ENCODE data around the gene PCBP3.

PCBP3 gene

DNA sequence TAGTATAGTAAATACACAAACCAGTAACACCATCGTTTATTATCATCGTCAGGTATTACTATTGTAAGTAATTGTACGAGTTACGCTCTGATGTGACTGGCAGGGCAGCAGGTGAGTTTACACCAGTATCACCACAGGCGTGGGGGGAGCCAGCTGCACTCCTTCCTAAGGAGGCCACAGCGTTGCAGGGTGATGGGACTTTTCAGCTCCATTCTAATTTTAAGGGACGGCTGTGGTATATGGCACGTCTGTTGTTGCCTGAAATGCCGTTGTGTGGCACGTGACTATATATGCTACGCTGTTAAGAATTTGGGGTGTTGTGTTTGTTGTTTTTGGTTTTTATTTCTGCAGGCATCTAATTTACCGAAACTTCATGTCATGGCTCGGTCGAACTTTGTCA lies 173.3 kb downstream of the PCBP3 start:
- DNase-seq: no peak

DNA sequence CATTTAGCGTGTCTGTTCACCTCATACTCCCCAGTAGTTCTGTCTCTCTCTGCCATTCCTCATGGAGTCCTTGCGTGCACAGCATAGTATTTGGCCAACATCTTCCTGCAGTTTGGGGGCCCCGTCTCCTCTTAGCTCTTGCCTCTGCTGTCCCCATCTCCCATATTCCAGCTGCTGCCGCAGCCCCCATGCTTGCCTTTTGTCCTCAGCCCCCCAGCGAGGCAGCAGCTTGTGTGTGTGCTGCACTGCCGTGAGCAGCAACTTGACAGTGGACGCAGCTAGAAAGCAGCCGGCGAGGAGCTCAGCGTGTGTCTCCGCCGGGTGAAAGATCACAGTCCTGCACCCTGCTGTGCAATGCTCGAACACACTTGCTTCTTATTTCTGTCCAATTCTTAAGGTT lies 173.8 kb downstream of the PCBP3 start:
- DNase-seq: no peak

DNA sequence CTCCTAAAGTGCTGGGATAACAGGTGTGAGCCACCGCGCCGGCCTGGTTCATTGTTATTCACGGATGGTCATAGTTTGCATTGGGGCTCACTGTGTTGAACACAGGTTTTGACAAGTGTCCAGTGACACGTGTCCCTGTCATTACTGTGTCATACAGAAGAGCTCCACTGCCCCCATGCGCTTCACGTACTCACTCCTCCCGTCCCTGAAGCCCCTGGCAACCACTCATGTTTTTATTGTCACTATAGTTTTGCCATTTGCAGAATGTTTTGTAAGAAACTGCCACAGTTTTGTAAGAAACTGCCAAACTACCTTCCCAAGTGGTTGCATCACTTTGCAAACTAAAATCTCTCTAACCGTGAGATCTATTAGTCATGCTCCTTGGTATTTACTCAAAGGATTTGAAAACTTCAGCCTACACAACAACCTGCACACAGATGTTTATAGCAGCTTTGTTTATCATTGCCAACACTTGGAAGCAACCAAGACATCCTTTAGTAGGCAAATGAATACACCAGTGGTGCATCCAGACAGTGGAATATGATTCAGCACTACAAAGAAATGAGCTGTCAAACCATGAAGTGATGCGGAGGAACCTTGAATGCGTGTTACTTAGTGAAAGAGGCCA lies 174.9 kb downstream of the PCBP3 start:
- peak; percentile 38 for DNase-seq

DNA sequence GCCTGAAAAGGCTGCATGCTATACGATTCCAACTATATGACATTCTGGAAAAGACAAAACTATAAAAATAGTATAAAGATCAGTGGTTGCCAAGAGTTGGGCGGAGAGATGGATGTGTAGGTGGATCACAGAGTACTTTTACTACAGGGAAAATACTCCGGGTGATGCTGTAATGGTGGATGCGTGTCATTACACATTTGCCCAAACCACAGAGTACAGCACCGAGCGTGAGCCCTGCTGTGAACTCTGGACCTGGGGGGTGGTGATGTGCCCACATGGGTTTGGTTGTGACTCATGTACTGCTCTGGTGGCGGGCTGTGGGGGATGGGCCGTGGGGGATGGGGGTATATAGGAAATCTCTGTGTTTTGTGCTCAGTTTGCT lies 175.4 kb downstream of the PCBP3 start:
- peak; percentile 87 to 88 for DNase-seq

DNA sequence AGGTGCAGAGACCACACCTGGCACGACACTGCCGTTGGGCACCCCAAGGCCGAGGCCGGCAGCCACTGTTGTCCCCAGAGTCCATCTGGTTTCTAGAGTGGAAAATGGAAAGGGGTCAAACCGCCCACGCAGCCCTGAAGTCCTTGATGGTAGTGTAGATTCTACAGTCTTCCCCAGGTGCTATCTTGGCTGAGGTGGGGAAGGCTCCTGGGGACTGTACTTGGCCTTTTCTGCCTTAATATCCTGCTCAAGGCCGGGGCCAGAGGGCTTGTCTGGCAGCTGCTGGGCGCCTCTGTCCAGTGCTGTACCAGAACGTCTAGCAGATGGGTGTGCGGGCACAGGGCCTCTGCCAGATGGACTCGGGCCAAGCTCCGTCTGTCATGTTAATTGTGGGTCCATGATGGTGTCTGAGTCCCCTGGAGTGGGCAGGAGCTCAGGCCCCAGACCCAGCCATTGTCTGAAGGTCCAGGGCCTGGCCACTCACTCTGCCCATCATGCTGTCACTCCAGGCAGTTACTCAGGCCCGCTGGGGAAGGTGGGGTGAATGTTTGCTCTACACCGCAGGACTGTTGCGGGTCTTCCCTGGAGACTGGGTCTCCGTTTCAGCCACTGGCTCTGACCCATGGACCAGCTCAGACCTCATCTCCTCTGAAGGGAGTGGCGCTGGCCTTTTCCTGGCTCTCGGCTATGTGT lies 176.1 kb downstream of the PCBP3 start:
- DNase-seq: no peak

DNA sequence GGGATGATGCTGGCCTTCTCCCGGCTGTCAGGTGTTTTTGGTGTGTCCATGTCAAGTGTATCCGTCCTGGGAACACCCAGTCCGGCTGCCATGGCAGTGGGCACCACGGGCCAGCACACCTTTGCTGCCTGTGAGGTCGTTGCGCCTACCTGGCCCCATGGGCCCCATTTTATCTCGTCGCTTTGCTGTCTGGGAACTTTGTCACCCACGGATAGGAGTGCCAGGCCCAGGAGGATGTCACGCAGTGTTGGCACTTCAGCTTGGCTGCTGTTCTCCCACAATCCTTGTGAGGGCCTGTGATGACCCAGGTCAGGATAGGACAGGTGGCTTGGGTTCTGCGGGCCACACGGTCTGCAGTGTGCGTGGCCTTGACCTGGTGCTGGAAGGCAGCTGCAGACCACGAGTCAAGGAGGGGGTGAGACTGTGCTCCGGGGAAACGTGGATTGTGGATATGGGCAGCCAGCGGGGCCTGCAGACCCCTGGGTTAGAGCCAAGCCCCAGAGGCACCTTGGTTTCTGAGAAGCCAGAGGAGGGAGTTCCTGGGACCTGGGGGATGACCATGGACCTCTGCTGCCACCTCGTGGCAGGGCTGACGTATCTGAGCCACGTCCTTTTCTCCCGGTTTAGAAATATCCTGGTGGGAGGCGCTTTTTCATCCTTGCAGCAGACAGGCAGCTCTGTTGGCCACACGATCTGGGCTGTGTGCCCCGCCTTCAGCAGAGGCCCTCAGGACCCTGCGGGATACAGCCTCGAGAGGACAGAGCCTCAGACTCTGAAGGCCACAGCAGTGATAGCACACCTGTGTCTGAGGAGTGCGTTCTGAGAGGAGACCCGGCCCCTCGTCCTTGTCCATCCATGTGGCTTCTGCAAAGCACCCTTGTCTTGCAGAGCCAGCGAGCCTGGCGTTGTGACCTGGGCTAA lies 176.9 kb downstream of the PCBP3 start:
- DNase-seq: peak; percentile 82 to 88

DNA sequence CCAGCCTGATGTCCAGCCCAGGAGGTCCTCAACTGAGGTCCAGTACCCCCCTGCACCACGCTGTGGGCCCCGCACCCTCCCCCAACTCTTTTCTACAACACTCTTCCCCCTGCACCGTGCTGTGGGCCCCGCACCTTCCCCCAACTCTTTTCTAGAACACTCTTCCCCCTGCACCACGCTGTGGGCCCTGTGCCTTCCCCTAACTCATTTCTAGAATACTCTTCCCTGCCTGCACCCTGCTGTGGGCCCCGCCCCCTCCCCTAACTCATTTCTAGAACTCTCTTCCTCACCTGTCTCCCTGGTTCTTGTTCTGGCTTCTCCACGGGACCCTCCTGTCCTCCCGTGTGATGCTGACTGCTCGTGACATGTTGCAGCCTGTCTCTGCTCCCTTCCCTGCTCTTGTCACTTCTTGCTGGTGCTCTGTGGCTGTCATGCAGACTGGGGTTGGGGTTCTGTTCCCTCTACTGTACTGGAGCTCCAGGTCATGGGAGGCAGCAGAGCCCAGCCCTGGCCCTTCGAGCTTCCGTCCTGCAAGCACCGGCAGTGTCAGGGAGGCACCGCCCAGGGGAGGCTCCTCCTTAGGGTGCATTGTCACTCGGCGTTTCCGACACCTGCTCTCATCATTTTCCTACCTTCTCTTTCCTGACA lies 177.9 kb downstream of the PCBP3 start:
- peak in 1 of 2 experiments; percentile 19 for DNase-seq

DNA sequence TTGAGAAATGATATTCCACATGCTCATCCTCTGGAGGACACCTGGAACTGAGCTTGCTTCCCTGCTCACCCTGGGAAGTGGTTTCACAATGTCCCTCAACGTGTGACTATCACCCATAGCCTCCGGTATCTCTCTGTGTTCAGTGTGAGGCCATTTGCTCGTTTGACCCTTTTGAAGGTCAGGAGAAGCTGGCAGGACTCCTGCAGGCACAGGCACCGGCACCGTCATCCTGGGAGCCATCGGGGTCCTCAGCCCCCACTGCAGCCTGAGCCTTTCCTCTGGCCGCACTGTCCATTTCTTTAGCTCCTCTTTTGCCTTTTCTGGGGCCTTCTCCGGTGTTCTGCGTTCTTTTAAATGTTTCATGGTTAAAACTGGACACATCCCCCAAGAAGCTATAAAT lies 178.5 kb downstream of the PCBP3 start:
- DNase-seq: peak in 1 of 2 experiments; percentile 12

DNA sequence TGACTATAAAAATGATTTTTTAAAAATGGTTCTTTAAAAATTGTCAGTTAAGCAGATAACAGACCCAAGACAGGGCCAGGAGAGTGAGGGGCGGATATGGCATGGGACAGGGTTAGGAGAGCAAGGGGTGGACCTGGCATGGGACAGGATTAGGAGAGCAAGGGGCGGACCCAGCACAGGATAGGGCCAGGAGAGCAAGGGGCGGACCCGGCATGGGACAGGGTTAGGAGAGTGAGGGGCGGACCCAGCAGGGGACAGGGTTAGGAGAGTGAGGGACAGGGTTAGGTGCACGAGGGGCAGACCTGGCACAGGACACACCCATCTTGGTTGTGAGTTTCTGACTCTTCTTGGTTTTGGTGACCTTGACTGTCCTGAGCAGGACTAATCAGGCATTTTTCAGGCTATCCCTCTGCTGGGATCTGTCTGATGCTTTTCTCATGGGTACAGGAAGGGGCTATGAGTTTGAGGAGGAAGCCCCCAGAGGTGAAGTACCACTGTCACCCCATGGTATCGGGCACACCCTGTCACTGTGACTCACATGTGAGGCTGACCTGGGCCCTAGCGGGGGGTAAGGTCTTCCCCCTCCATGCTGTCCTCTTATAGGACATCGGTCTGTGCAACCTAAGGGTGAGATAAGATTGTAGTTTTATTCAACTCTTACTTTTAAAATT lies 179.0 kb downstream of the PCBP3 start:
- DNase-seq: peak in 1 of 2 experiments; percentile 15

DNA sequence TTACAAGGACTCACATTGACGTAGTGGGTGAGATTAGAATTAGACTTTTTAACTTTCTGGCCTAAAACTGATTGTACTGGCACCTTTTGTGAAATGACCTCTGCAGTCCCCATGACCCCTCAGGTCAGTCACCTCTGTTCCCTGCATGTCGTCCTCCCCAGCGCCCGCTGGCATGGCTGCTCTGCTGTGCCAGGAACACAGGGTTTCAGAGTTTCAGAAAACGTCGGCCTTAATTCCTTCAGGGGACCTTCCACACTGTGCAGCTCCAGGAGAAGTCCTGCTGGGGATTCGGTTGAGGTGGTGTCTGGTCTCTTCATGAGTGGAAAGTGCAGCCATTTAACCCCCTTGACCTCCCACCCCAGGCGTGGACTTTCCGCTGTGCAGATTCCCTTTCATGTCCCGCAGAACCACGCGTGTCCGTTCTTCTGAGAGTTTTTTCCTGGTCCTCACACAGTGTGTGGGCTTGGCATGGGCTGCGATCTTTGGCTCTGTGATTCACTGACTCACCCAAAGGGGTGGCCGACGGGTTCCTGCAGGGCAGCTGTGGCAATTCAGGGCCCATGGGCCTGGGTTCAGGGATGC lies 179.7 kb downstream of the PCBP3 start:
- peak in 1 of 2 experiments; percentile 10 for DNase-seq

DNA sequence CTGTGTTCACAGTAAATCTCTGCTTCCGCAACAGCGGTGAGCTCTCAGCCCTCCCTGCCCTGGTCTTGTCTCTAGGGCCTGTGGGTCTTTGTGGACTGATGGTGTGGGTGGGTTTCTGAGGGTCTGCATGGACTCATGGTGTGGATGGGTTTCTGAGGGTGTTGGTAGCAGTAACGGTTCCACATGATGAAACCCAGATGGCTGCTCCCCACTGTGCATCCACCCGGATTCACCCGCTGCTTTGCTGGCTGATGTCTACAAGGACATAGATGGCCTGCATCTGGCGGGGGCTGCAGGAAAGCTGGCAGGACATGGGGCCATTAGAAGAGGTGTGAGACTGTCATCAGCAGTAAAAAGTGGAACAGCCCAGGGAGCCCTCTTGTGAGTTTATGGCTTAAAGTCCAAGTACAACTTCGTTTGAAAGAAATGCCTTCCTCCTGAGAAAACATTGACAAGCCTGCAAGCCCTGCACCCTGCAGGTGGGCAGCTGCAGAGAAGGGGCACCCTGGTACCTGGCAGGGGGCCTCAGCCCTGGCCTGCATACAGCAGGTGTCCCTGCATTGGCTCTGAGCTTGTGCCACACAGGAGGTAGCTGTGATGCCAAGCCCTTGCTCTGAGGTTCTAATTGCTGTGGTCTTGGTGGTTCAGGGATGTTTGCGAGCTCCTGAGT lies 181.2 kb downstream of the PCBP3 start:
- peak; percentile 16 for DNase-seq

DNA sequence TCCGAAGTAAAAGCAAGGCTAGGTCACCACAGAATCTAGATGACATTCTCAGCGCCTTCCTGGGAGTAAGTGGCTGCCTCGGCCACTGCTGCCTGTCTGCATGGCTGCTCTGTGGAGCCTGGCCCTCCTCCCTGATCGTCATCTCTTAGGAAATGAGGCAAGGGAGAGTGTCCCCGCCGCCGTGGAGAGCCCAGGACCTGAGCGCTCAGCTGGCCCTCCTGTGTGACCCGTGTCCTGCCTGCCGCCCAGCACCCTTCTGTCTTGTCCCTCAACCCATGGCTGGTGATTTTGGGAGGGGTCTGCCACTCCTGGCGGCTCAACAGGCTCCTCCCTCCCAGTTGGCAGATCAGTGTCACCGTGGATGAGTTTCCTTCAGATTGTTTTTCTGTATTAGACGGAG lies 181.7 kb downstream of the PCBP3 start:
- DNase-seq: no peak

DNA sequence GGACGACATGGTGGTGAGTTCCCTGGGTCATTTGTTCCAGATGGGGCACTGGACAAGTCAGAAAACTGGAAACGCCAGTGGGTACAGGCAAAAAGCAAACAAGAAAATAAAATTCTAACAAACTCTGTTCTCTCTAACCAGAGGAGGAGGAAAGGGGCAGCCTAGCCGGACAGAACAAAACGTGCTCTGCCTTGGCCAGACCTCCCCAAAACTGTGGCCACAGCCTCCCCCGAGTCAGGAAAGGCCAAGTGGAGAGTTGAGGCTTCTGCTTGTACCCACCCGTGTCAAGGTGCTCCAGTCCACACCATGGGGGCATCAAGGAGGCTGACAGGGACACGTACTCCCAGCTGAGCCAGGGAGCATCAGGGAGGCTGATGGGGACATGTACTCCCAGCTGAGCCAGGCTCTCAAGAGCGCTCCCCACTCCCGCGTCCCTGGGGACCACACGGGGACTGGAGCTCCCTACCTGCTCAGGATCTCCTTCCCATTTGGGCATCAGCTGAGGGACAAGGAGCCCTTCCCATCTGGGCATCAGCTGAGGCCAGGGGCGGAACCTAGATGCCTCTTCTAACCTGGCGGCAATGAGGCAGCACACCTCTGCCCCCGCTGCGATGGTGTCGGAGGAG lies 183.3 kb downstream of the PCBP3 start:
- DNase-seq: peak in 1 of 2 experiments; percentile 14

DNA sequence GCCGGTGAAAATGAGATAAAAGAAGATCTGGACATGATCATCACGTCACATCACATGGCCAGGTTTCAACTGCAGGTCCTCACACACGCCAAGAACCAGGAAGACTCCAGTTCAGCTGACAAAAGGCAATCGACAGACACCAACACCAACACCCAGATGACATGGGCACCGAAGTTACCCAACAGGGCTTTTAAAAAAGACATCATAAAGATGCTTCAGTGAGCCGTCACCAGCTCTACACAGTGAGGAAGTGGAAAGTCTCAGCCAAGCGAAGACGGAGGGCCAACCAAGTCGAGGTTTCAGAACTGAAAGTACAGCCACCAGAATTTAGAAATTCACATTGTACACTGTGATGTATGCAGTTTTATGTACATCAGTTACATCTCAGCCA lies 183.8 kb downstream of the PCBP3 start:
- peak in 1 of 2 experiments; percentile 21 for DNase-seq

DNA sequence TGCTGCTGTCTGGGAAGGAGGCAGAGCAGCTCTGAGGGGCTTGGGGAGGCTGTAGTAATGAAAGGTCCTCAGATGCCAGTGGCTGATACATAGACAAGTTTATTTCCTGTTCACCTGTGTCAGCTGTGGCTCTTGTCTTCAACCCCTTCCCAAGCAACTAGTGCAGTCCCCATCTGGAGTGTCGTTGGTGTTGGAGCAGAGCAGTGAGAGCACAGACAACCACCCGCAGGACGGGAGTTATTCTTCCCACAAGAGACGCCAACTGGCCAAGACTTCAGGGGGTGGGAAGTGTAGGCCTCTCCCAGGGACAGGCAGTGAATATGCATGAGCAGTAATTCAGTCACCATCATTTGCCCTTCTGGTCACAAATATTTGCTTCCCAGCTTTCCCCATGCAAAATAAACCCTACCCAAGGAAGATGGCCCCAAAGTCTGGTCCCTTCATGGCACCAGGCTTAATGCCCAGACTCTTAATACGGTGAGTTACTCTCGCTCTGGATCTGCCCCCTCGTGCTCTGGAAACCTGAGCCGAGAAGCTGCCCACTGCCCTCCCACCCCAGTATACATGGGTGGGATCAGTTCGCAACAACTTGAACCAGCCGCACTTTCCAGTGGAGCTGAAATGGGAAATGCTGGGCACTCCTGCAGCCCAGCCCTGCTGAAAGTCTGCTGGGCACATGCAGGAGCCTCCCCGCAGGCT lies 184.5 kb downstream of the PCBP3 start:
- DNase-seq: peak in 1 of 2 experiments; percentile 16

DNA sequence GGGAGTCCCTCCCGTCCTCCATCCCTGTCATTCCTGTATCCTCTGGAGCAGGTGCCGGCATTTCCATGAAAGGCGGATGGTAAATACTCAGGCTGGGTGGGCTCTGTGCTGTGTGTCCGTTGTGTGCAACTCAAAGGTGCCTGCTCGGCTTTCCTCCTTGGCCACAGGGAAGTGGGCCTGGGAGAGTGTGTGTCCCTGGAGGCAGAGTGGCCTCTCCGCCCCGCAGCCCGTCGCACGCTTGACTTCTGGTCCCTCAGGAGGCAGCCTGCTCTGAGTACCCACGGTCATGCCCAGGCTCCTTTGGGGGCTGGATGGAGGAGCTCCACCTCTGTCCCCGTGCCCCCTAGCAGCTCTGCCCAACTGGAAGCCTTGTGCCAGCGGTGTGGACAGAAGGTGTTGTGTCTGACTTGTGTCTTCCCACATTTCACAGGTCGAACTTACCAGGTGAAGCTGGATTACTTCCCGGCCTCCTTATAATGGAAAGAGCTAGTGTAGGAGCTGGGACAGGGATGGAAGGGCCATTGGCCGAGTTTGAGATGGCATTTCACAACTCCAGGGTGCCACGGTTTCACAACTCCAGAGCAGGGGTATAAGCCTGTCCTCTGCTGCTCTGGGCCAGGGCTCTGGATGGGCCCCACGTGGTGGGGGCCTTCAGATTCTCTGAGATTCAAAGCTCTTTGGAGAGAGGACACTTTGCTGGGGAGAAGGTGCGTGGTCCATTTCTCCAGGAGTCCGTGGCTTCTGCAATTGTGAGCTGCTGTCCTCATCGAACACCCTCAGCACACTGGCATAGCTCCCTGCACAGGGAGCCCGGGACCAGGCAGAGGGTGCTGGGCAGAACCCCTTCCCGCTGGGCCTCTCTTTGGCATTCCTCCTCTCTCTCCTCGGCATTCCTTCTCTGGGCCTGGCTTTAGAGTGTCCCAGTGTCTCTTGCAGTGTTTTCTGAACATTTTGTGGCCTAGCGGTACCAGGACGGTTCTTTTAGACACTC lies 185.3 kb downstream of the PCBP3 start:
- peak in 1 of 2 experiments; percentile 11 for DNase-seq

DNA sequence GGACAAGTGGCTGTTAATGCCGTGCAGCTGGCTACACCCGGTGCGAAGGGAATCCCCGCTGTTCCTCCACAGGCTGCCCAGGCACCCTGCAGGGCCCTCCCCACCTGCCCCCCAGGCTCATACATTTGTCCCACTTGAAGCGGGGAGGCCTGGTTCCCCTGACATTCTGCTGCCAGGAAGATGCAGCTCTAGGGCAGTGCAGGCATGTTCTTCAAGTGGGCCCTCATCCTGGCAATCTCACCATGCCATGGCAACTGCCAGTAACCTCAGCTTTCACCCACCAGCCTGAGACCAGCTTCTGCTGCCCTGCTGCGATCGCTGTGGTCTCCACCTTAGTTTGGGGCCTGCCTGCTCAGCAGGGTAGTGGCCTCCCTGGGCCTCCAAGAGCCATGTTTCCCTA lies 186.1 kb downstream of the PCBP3 start:
- DNase-seq: no peak

DNA sequence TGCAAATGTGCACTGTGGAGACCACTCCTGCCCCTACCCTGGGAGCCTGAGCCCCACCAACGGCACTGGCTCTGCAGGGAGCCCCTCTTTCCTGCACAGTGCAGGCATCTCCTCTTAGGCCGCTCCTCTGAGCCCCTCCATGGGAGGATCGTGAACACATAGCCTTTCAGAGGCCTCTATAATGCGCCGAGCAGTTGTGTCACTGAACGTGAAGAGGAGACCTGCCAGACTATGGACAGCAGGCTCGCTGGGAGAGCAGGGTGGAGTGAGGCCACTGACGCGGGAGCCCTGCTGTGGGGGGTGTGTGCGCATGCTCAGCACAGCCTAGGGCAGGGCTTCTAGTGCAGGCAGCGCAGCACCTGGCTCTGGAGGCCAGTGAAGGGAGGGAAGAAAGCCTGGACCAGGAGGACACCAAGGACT lies 186.7 kb downstream of the PCBP3 start:
- peak in 1 of 2 experiments; percentile 12 for DNase-seq
